ENCODE data around the gene PTEN. TPM values are rescaled to one million over a fixed set of nuclear protein-coding genes. Genes with fewer than 3 reads are reported as not detected.

Gene PTEN
- total and polyA plus RNA-seq, 2 donors (not counting 3 experiments of a cell fraction or from before 2014, with no cell fraction given): 8.0 to 76.9 TPM

GRCh38 chr10:87816898-87817608 lies 46.4 kb upstream of the PTEN start:
- no peaks in the 10 kb centered on the region for H3K9me3 ChIP-seq (replicated peaks; ENCODE audit: control insufficient read depth, insufficient read depth, low read length)
- no peak for FAIRE-seq
- H3K79me2 ChIP-seq (ENCODE audit: control insufficient read depth, insufficient read depth, low read length): peaks cover 39% of the 10 kb centered on the region
- DNase-seq (ENCODE audit: low read depth, low spot score): peak; percentile 3
- H3K4me1 ChIP-seq (ENCODE audit: control insufficient read depth, extremely low read depth, insufficient read depth, low read length): peaks cover 22% of the 10 kb centered on the region
- no peaks in the 10 kb centered on the region for H4K20me1 ChIP-seq (replicated peaks; ENCODE audit: control insufficient read depth, extremely low read depth, insufficient read depth, low read length)
- peak overlapping the region; percentile 92 for H2AFZ ChIP-seq (ENCODE audit: low read depth, low read length)
- peak overlapping the region; percentile 76 for H3K9ac ChIP-seq (replicated peaks; ENCODE audit: extremely low read depth, insufficient read depth, low read length)
- H3K9me1 ChIP-seq (replicated peaks; ENCODE audit: control insufficient read depth, extremely low read depth, insufficient read depth, low read length): no peaks in the 10 kb centered on the region
- no peaks in the 10 kb centered on the region for H3K27me3 ChIP-seq (ENCODE audit: control insufficient read depth in 2 of 2, insufficient read depth in 2 of 2, low read length in 2 of 2)
- BruUV-seq (replicated peaks): no TSS peak
- H3K36me3 ChIP-seq (ENCODE audit: control insufficient read depth in 2 of 2, extremely low read depth in 1 of 2, insufficient read depth in 2 of 2, low read length in 2 of 2): peaks cover 2 to 4% of the 10 kb centered on the region in 2 experiments
- TF ChIP-seq POLR2AphosphoS5 (IDR thresholded peaks at IDR 0.05; ENCODE audit: insufficient read depth, low read depth, low read length) (no peak), EZH2 (IDR thresholded peaks at IDR 0.05; ENCODE audit: borderline replicate concordance, low read depth, low read length, severe bottlenecking) (no peak), MYC (IDR thresholded peaks at IDR 0.05; ENCODE audit: low read depth, low read length) (no peak), JUN (IDR thresholded peaks at IDR 0.05; ENCODE audit: borderline replicate concordance, insufficient read depth, insufficient read length, low read depth) (no peak), GATA2 (IDR thresholded peaks at IDR 0.05; ENCODE audit: insufficient read depth, insufficient read length, low read depth, low read length) (no peak), FOS (IDR thresholded peaks at IDR 0.05; ENCODE audit: borderline replicate concordance, insufficient read depth, low read length) (no peak), POLR2A (IDR thresholded peaks at IDR 0.05; ENCODE audit: low read depth, low read length) (no peak), MAX (IDR thresholded peaks at IDR 0.05; ENCODE audit: insufficient read depth, insufficient read length) (no peak), CTCF (IDR thresholded peaks at IDR 0.05; ENCODE audit: extremely low read depth in 1 of 2, insufficient read depth in 1 of 2, low read depth in 1 of 2, low read length in 2 of 2) (no peak)
- dilution Hi-C loops (cut with MboI; ENCODE audit: extremely low pct_ligation_motif_present, low sequenced_read_pairs): no loop called here
- peak overlapping the region; percentile 61 to 88 (median 78) for H3K4me3 ChIP-seq (replicated peaks in 1 of 3; ENCODE audit: insufficient read depth in 1 of 3, low read depth in 1 of 3, low read length in 3 of 3)
- intact Hi-C loops (cut with micrococcal nuclease): loop anchor here (2.0 kb wide), 1 partner anchor 40 kb away; no protein-coding TSS in a partner anchor
- peak overlapping the region; percentile 68 for H3K27ac ChIP-seq (ENCODE audit: insufficient read depth, low read depth, low read length)
- H3K4me2 ChIP-seq (ENCODE audit: insufficient read depth, low read length): peak overlapping the region; percentile 93
- ChIA-PET POLR2A (no interaction called here), CTCF (interaction anchor here (1.6 kb wide), 1 partner anchor 572 kb away, joined by 6 read pairs; no protein-coding TSS in a partner anchor)
